HG02852 (cell line): ENCODE measurements around the gene PDIA3.
"Not testable (repeated sequence)": the region's sequence is repeated elsewhere in the genome, so short reads cannot be mapped to it uniquely, and the experiment has no call there.

Experiments
- ATAC-seq: cut with Tn5 transposase; IDR thresholded peaks from one replicate; pipeline ENCODE4 v1.9.1; 2021; ENCODE audit warnings: mild to moderate bottlenecking, moderate library complexity; ENCODE audit not compliant: unreplicated experiment

PDIA3 gene

DNA sequence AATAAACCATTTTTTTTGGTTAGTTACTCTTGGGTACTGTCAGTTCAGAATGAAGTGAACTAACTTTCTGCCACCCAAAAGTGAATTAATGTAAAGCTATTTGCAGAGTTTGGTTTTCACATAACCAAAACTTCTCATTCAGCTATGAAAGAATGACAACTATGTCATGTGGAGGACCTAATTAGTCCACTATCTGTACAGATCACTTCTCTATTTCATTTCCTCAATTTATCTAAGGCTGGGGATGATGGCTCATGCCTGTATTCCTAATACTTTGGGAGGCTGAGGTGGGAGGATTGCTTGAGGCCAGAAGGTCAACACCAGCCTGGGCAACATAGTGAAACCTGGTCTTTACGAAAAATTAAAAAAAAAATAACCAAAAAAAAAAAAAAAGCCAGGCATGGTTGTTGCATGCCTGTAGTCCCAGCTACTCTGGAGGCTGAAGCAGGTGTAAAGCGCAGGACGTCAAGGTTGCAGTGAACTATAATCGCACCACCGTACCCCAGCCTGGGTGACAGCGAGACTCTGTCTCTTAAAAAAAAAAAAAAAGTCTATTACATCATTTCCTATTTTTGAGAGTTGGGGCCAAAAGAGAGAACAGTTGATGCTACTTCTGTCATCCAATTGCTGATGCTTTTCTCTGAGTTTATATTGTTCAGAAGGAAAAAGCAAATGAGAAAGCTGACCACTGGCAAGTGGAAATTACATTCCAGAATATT is 62.9 kb downstream of the PDIA3 start:
- no peak for ATAC-seq

- not testable (repeated sequence) for ATAC-seq
Measured at GRCh38 chr15:43815064-43815463, 68.8 kb downstream of the PDIA3 start.

- ATAC-seq, result no peak
Measured at GRCh38 chr15:43821505-43821904, 75.3 kb downstream of the PDIA3 start.
